GM21825 (cell line): Measurements from ENCODE around the gene SNX4.
A peak's percentile ranks its signal among the peaks of the same experiment; 100 is the strongest.
"Not testable (repeated sequence)": the region's sequence is repeated elsewhere in the genome, so short reads cannot be mapped to it uniquely, and the experiment has no call there.

Experiments
- ATAC-seq: cut with Tn5 transposase; IDR thresholded peaks from one replicate; pipeline ENCODE4 v1.9.1; 2021; ENCODE audit warnings: mild to moderate bottlenecking, moderate library complexity; ENCODE audit not compliant: unreplicated experiment

The SNX4 gene

DNA sequence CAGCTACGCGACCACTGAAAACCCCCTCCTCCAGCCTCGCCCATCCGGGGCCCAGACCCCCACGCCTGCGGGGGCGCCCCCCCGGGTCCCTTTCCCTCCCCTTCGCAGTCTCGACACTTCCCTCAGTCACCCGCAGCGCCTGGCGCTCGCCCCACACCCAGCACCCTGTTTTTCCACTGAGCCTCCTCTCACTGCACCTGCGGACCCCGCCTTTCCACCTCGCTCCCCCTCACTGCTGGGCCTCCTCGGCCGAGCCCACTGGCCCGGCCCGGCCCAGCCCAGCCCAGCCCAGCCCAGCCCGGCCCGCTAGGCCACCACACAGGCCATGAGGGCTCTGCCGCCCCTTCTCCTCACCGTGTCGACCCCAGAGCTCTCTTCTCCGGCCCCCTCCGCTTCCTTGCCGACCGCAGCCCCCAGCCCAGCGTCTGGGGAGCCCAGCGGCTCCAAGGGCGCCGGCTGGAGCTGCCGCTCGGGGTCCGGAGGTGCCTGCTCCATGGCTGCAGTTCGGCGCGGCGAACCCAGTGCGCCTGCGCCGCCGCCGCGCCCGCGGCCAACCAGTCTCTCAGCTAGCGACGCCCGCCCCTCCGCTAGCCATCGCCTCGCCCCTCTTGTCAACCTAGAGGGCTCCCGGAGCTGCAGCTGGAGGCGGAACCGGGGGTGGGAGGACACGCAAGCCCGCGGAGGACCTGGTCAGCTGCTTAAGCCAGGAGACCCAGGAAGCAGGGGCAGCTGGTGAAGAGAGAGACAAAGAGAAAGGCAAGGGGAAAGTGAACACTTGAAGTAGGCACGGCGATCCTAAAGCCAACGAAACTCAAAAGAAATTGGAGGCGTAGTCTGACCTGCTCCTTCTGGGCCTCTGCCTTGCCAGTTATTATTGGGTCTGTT, at the start of gene SNX4:
Gene SNX4 (minus strand): TSS at position 525 of the 885 bp plus-strand sequence. CDS start 30 bp downstream, at position 495.
- ATAC-seq: peak; percentile 88

DNA sequence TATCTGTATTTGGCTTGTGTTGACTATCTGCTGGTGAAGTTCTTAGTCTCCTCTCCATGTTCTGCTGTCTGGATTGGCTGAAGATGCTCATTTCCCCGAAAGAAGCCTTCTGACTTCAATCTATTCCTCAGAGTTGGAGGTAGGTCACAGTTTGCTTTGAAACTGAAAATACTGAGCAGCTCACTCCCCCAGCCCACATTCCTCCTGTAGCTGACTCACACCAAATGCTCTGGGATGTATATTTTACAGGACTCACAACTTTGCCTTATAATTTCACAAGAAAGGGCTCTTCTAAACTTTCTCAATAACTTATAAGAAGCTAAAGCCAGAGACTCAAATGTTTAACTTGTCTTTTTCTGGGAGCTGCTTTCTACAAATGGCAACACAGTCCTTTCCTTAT, 36.3 kb upstream of the SNX4 start:
- ATAC-seq: no peak

DNA sequence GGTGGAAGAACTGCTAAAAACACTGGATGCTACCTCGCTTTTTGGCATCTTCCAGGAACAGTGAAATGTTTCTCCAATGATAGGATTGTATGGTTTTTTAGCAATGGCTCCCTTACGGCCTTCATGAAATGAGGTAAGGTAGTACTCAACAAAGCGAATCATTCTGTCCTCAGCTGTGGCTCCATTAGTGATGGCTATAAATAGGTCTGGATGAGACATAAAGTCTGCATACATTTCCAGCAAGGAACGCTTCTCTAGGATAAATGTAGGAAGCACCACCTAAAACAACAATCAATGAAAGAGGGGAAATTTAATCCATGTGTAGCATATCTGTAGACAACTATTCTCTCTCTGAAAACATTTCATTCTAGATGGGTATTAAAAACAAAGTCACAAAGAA, 32.4 kb upstream of the SNX4 start:
- ATAC-seq: no peak

DNA sequence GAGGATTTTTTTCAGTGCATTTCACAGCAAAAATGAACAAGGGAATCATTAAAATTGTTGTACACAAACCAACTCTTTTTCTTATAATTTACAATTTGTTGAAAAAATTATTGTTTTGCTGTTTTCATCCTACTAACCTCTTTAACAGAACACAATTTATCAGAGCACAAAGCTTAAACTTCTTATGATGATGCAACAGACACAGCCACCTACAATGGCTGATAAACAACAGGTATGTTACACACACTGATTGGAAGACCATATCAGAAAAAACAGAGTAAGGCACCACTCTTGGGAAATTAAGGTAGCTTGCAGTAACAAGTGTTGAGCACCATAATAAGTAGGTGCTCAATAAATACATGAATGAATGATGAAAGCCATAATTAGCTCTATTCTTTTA, 8.9 kb upstream of the SNX4 start:
- ATAC-seq: no peak

DNA sequence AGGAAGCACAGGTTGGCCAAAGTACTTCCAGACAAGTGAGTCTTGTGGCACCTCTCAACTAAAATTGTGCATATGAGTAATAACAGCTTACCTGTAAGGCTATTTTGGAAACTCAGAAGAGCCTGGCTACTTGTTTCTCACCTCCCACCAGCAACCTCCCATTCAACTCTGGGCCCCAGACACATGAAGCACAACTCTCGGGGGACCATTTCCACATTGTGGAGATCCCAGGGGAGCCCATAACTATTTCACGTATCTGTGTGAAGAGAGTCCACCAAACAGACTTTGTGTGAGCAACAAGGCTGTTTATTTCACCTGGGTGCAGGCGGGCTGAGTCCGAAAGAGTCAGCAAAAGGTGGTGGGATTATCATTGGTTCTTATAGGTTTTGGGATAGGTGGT, 5.2 kb upstream of the SNX4 start:
- ATAC-seq: no peak

DNA sequence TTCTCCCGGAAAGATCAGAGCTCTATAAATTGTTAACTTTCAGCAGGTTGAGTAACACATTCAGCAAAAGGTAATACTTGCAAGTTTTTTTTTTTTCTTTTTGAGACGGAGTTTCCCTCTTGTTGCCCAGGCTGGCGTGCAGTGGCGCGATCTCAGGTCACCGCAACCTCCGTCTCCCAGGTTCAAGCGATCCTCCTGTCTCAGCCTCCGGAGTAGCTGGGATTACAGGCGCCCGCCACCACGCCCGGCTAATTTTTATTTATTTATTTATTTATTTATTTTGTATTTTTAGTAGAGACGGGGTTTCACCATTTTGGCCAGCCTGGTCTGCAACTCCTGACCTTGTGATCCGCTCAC, 539 bp upstream of the SNX4 start:
- ATAC-seq: not testable (repeated sequence)

DNA sequence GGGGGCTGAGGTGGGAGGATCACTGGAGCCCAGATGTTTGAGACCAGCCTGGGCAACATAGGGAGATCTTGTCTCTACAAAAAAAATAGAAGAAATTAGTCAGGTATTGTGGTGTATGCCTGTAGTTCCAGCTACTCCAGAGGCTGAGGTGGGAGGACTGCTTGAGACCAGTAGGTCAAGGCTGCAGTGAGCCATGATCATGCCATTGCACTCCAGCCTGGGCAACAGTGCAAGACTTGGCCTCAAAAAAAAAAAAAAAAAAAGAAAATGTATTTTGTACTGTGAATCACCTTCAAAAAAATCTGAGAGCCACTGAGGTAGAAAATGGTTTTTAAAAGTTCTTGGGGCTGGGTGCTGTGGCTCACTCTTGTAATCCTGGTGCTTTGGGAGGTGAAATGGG, 4.6 kb downstream of the SNX4 start:
- no peak for ATAC-seq

DNA sequence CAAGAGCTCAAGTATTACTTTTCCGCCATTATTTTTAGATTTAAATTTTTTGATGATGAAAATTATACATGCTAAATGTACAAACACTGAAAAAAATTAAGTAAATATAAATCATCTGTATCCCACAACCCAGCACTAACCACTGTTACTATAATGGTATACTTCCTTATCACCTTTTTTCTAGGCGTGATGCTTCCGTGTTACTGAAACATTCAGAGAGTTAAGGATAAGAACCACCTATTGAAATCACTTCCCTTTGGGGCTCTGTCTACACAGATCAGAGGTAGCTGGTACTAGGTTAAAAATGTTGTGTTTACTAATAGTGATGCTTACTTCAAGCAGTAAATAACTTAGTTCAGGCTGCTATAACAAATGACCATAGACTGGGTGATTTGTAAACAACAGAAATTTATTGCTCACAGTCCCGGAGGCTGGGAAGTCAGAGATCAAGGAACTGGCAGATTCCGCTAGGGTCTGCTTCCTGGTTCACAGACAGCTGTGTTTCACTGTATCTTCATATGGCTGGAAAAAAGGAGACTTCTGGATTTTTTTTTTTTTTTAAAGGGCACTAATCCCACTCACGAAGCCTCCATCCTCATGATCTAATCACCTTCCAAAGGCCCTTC, 6.4 kb downstream of the SNX4 start:
- no peak for ATAC-seq

DNA sequence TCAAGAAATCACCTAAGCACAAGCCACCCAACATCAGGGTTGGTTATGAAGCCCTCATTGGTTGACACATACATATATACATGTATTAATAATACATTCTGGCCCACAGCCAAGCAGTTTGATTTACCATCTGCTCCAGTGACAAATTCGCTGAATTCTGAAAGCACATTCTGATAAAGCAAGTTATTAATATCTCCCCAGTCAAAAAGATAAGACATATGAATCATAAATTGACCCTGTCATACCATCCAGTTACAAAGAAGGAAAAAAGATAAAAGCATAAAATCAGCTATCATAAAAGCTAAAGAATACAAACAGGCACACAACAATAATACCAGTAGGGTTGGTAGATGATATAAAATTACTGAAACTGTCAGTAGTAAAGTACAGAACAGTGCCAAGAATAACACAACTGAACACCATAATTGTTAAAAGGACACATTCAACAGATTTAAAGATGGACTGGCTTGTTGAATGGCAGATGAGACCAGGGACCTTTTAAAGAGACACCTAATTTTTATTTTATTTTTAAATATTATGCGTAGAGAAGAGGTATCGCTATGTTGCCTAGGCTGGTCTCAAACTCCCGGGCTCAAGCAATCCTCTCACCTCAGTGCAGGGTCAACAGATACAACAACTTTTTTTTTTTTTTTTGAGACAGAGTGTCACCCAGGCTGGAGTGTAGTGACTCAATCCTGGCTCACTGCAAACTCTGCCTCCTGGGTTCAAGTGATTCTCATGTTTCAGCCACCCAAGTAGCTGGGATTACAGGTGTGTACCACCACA, 7.7 kb downstream of the SNX4 start:
- ATAC-seq: no peak

DNA sequence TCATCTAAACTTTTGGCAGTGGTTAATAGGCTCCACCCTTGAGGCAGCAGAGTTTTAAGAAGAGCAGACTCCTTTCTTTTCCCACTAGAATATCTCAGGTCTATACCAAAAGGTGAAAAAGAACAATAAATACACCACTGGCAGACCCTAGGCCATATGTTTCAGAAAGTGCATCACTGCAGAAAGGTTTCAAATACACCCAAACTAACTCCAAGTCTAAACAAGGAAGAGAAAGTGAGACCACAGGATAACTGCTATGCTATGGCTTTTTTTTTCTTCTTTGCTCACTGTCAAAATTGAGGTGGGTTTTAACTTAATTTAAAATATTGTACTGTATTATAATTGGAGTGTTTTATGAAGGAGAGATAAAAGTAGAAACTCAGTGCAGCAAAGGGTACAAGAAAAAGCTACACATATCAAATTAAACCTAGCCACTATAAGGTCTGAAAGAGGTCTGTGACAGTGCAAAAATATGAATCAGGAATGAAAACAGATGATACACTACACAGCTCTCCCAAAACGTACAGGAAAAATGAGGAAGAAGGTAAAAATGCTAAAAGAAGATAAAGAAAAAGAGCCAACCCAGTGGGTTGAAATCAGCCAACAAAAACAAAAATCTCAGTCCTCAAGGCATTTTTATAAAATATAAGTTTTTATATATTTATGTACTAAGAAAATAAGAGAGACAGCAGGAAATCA, 8.4 kb downstream of the SNX4 start:
- no peak for ATAC-seq

DNA sequence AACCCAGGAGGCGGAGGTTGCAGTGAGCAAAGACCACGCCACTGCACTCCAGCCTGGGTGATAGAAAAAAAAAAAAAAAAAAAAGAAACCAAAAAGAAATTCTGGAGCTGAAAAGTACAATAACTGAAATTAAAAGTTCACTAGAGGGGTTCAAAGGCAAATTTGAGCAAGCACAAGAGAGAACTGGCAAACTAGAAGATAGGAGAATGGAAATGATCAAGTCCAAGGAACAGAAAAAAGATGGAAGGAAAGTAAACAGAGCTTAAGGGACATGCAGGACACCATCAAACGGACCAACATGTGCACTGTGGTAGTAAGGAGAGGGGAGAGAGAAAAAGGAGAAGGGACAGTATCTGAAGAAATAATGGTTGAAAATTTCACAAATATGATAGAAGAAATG, 12.9 kb downstream of the SNX4 start:
- ATAC-seq: no peak

DNA sequence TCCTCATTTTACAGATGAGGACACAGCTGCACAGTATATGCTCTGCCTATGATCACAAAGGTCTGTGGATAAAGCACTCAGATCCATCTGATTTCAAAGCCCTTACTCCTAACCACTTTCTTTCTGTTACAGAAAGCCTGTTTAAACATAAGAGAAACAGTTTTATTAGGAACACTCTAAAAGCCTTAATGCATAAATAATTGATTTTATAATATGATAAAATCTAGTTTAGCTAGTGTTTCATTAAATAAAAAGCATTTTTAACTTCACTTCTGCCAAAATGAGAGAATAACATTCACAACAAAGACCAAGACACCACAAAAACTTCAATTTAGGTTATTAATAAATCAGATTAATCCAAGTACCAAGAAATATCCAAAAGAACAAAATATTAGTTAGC, 21.4 kb downstream of the SNX4 start:
- ATAC-seq: no peak

DNA sequence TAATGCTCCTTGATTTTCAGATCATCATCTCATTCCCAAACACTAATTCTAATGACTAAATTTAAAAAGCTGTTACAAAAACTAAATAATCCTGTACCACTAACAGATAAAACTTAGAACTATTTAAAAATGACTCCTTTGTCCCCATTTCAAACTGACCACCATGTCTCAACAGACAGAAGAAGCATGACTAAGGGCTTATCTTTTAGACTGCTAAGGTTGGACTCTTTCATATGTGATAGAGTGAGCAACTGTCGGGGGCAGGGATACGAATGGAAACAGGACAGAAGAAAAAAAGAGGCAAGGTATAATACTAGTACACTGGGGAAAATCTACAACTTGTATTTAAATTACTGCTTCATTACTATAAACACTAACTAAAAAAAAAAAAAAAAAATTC, 23.3 kb downstream of the SNX4 start:
- ATAC-seq: no peak

DNA sequence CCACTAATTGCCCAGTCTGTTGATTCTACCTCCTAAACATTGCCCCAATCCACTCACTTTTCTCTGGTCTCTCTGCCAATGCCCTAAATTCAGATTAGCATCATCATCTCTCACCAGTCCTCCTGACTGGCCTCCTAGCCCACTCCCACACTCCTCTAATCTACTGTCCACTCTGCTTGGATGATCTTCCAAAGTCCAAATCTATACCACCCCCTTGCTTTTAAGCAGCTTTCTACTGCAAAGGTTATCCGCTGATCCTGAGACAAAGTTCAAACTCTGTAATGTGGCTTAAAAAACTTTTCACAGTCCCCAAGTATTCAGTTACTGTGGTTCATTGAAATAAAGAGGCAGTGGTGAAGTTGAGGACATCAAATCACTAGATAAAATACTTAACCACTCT, 37.6 kb downstream of the SNX4 start:
- no peak for ATAC-seq

DNA sequence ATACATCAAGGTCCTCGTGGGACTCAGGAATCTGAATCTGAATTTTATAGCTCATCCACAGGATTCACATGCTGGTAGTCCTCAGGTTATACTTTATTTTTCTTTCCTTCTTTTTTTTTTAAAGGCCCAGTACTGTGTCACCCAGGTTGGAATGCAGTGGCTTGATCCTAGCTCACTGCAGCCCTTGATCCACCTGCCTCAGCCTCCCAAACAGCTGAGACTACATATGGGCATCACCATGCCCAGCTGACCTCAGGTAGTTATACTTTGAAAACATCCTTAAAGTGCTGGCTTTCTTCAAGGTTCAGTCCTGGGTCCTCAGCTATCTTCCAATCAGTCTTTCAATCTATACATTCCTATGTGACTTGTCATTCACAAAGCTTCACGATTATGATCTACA, 38.2 kb downstream of the SNX4 start:
- ATAC-seq: no peak

DNA sequence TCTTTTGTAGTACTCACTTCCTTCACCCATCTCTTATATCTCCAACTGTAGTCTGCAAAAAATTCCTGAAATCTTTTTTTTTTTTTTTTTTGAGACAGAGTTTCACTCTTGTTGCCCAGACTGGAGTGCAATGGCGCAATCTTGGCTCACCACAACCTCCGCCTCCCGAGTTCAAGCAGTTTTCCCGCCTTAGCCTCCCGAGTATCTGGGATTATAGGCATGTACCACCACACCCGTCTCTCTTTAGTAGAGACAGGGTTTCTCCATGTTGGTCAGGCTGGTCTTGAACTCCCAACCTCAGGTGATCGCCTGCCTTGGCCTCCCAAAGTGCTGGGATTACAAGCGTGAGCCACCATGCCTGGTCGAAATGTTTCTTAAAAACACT, 38.6 kb downstream of the SNX4 start:
- ATAC-seq: not testable (repeated sequence)

DNA sequence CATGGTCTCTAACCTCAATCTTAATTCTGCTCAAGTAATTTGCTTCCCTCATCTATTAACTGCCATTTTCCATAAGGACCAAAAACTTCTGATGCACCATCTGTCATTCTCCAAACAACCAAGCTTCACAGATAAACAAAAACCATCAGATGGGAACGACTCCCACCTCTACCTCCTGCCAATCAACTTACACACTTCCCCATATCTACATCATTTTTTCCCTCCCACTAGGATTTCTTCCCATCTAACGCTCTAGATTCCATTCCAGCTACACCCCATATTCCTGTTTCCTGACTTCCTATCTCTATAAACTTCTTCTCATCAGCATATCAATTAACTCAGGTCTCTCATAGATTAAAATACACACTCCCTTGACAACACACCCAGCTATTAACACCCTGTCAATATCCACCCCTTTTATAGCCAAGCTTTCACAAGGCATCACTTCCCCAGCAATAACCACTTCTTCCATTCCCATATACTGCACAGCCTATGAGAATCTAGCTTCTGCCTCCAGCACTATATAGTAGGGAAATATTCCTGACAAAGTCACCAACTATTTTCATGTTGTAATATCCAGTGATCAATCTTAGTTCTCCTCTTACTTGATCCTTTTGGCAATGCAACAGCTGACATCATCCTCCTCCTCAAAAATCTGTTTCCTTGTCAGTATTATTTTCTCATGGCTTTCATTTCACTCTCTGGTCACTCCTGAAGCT, 39.2 kb downstream of the SNX4 start:
- ATAC-seq: no peak

DNA sequence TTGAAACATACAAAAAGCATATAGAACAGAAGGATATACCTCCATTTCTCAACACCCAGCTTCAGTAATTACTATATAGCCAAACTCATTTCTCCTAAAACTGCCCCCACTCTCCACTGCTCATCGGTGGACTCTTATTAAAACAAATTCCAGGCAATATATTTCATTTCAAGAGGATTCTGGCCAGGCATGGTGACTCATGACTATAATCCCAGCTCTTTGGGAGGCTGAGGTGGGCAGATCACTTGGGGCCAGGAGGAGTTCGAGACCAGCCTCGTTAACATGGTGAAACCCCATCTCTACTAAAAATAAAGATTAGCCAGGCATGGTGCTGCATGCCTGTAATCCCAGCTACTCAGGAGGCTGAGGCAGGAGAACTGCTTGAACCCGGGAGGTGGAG, 40.9 kb downstream of the SNX4 start:
- no peak for ATAC-seq

DNA sequence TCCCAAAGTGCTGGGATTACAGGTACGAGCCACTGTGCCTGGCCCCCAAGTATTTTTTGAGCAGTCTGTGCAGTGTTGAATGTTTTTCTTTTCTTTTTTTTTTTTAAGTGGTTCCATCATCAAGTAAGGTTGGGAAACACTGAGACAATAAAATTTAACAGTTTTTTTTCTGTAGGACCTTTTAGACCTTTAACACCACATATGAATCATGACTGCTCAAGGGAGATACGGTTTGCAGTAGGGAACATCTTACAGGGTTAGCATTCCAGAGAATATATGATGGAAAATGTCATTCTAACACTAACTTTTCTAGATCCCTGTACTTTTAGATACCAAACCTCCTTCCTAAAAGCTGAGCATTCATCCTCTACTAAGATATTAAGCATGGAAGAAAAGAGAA, 41.7 kb downstream of the SNX4 start:
- ATAC-seq: no peak

DNA sequence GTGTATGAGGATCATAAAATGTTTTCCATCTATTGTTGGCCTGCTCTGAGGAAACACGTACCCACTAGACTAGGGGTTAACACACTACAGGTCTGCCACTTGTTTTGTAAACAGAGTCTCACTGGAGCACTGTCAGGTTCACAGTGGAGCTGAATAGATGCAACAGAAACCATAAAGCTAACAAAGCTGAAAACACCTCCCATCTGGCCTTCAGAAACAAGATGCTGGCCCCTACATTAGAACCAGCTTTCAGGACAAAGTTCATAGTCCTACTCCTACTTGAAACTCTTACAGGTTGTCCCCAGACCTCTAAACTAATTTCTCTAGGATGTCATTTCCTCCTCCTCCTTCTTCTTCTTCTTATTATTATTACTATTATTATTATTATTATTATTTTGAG, 42.3 kb downstream of the SNX4 start:
- no peak for ATAC-seq

DNA sequence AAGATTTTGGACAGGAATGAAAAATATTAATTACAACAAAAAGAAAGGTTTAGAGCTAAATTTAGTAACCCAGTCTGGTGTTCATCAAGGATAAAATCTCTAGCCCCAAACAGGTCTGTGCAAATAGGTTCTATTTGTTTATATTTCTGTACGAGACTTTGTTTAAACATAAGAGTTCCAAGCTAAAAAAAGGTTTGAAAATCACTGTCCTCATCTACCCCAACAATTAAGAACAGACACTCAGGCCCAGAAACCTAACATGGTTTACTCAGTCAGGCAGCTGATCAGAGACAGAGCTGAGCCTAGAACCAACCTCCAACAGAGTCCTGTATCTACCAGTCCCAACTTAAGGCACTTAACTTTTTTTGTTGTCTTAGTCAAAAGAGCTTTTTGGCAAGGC, 49.3 kb downstream of the SNX4 start:
- ATAC-seq: no peak
